ENCODE results near the gene EDRF1.
"Not testable (repeated sequence)": the region's sequence is repeated elsewhere in the genome, so short reads cannot be mapped to it uniquely, and the experiment has no call there.

The EDRF1 gene

GRCh38 chr10:125719173-125720001 is at the start of gene EDRF1:
Gene EDRF1 (plus strand): TSS chr10:125719709. CDS start chr10:125719808, 99 bp downstream.
- peak; percentile 93 for DNase-seq

DNA sequence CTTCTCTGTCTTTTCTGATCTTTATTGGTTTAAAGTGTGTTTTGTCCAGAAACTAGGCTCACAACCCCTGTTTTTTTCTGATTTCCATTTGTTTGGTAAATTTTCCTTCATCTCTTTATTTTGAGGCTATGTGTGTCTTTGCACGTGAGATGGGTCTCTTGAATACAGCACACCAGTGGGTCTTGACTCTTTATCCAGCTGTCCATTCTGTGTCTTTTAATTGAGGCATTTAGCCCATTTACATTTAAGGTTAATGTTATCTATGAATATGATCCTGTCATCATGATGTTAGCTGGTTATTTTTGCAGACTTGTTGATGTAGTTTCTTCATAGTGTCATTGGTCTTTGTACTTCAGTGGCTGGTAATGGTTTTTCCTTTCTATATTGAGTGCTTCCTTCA is 46.6 kb upstream of the EDRF1 start:
- DNase-seq, result no peak

DNA sequence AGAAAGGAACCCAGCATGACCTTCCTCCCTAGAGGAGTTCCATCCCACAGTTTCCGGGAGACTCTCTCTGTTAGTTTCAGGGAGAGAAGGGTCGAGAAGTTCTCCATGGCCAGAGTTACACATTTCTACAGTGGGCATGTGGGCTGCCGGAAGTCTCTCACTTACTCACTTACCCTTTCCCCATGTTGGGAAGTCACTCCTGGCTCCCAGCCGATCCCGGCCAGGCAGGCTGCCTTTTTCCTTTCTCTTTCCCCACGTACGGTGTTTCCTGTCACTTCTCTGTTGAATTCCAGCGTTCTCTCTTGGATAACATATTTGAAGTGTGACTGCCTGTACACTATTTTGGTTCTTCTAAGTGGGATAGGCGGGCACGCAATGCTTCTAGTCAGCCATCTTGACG is 40.1 kb upstream of the EDRF1 start:
- DNase-seq, result no peak

DNA sequence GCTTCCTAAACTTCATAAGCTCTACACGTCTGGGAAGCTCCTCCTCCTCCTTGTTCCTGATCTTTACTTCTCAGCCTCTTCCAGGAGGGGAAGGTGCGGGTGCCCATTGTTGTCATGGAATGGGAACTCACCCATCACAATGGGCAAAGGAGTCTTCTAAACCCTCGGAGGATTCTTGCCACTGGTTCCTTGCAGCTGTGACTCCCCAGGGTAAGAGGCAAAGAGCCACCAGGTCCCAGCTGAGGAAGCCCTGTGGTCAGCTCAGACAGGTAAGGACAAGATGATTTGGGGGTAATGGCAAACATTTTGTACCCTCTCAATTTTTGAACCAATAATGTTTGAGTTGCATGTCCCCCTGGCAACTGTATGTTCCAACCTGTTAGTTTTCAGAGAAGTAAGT is 36.4 kb upstream of the EDRF1 start, which contains the start of gene TEX36:
TEX36 (minus strand) TSS at position 101 of the 400 bp plus-strand sequence. CDS start 174 bp downstream, outside the sequence.
- DNase-seq, result no peak

DNA sequence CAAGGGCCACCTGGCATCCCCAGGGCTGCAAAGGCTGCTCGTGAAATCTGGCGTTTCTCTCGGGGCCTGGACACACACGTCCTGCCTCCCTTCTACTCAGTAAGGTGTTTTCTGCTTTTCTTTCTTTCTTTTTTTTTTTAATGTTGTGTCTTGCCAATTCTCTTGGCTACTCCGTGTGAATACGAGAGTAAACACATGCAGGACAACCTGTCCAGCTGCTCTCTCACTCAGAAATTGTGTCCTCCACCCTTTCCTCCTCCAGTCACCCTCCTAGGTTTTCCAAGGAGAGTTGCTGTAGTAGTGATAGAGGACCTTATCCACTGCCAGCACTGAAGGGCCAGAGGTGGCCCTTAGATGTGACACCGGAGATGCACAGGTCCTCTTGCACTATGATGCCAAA is 35.7 kb upstream of the EDRF1 start:
- no peak for DNase-seq

GRCh38 chr10:125684581-125684980 is 34.9 kb upstream of the EDRF1 start:
- DNase-seq, result no peak

DNA sequence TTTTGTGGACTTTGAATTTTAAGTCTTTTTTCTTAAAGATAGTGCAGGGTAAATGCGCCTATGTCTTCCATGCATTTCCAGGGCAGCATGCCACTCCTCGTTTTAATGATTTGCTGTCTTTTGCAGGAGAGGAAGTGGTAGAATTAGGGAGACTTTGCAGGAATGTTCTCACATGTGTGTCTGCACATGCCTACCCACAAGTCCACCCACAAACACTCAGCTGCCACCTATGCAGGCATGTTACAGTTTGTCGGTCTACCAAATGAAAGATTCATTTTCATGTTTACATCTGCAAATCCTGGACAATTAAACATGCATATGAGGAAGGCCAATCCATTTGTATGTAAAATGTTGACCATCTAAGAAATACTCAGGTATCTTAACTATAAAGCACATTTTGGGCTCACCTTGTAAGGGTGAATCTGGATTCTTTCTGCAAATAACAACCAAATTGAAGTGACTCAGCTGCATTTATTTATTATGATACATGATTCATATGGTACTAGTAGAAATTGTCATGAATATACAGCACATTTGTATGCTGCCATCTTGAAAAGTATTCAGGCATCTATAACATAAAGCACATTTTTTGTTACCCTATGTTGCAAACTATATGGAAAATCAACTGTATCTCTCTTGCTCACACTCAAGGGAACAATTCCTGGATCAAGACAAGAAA is 31.9 kb upstream of the EDRF1 start:
- DNase-seq, result no peak

GRCh38 chr10:125689955-125690569 is 29.4 kb upstream of the EDRF1 start:
- DNase-seq, result no peak

GRCh38 chr10:125691160-125691981 is 28.1 kb upstream of the EDRF1 start:
- no peak for DNase-seq

GRCh38 chr10:125692196-125692595 is 27.3 kb upstream of the EDRF1 start:
- DNase-seq, result no peak

DNA sequence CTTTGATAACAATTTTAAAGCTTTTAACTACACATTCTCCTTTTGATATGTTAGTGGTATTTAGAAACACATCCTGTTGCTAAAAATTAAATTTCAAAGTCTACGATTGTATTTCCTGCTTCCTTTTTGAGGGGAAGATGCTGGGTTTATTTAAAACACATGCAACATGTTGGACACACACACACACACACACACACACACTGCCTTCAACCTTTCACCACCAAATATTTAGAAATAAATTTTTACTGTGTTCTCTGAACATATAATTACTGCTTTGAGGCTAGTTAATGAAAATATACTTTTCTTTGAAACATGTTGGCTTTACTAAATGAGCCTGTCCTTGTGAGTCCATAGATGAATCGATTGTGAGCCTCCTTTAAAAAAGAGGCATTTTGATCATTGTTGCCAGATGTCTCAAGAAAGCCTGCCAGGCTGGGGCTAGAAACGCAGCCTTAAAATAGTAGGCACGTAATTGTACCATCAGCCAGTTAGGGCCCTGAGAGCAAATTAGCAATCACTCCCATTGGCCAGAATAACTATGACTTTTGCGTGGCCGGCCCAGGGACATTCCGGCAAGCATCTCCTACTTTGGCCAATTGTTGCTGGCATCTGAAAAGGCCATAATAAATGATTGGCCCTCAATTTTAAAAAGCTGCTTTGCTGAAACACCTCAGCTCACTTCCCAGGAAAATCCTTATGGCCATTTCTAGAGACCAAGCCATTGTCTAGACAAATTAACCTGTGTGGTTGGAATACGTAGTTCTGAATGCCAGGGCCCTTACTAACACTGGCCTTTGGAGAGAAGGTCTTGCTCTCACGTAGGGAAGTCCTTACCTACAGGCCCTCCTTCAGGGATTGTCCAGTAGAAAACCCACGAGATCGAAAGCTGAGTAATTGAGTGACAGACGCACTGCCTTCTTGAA is 26.6 kb upstream of the EDRF1 start:
- DNase-seq, result no peak

DNA sequence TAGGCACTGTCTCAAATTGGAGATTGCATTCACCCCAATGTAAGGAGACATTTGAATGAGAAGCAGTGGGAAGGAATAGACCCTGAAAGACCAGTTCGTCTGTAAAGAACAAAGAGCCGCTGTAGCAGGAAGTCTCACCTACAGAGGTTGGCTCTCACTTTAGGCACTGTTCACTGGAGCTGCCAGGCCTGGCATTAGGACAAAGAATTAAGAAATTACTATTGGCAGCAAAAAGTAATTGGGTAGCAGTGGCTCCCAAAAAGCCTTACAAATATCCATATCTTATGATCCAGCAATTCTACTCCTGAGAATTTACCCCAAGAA is 26.0 kb upstream of the EDRF1 start:
- DNase-seq, result no peak

GRCh38 chr10:125694883-125695282 is 24.6 kb upstream of the EDRF1 start:
- DNase-seq, result no peak

DNA sequence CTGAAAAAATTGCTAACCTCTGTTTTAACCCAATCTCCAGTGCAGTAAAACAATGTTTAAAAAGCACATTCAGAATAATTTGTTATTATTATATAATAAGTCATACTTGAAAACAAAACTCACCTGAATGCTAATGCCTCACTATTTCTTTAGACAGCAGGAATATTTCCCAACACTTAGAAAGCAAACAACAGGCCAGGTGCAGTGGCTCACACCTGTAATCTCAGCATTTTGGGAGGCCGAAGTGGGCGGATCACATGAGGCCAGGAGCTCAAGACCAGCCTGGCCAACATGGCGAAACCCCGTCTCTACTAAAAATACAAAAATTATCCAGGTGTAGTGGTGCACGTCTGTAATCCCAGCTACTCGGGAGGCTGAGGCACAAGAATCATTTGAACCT is 22.6 kb upstream of the EDRF1 start:
- DNase-seq, result not testable (repeated sequence)

- no peak for DNase-seq
Measured at GRCh38 chr10:125698481-125698998, 21.0 kb upstream of the EDRF1 start.

GRCh38 chr10:125699562-125700143 is 19.9 kb upstream of the EDRF1 start:
- no peak for DNase-seq

DNA sequence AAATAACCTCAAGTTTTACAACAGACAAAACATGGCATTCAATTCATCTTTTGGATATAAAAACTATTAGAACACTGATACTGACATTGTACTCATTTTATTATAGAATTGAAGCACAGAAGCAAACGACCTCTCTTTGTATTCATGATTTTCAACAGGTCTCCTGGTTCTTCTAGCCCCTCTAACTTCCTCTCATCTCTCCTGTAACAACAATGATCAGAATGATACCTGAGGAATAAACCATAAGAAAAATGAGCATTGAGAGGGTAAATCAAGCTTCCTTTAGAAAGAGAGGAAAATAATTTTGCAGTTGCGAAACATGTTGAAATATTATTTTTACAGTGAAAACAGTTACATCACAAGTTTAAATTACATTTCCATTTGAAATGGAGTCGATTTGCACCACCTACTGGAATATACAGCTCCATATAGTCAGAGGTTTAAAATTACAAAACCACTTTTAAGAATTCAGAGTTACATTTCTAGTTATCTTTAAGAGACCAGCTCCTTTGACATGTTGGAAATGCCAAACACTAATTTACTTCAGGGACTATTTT is 19.1 kb upstream of the EDRF1 start:
- no peak for DNase-seq

DNA sequence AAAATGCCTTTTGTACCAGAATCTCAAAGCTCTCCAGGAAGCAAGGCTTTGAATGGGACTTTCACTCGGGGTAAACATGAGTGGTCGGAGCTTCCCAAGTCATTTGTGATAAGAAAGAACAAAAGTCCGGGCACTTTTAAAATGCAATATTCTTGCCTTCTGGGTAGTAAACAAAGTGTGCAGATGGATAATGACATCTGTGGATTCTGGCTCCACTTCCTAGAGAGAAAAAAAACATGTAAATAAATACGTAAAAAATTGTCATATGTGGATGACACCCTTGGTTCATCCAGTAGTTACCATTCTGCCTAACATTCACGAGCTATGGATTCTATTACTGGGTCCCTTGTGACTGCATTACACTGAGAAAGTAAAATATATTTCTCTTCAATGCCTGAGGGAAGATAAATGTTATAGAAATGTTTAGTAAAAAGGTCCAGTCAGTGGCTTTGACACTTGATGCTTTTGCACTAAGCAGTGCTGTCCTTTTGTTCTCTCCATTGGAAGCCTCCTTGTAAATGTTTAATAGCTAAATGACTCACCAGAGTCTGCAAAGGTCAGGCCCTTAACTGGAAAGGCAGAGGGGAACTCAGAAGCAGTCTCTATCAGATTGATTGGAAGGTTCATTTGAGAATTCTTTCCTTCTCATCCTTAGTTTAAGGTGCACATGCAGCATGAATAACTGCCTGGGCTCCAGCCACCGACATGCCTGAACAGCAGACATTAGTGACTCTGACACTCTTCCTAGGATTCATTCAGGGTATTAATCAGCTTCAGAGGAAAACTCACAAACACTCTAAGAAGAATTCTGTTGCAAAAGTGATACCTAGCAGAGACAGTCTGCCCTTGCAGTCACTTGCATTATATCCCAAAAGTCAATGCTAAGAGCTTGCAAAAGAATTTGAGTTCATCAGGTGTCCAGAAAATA is 11.7 kb upstream of the EDRF1 start:
- DNase-seq, result no peak

DNA sequence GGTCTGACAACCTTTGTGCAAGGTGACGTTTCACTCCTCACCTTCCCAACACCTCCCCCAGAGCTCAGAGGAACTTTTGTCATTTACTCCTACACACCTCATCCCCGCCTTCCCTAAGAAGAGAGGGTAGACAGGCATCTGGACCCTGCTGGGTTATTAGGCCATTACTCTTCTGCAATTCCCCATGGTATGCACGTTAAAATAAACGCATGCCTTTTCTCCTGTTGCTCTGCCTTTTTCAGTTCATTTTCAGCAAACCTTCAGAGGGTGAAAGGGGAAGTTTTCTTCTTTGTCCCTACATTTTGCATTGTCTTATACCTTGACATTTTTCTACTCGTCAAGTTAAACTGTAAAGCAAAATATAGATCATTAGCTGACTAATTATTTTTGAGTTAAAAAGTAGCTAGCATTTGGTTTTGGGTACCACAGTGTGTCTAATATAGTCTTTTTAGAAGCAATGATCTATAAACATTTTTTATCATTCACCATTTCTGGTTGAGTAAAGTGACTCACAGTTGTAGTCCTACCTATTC is 10.5 kb upstream of the EDRF1 start:
- no peak for DNase-seq

All from NCI-H2107 (cell line).